Ishikawa (cell line): ENCODE results near the gene SOCS3.

Source experiments
- CEBPB ChIP-seq: IDR thresholded peaks from 2 replicates; pipeline ENCODE4 v1.6.1; 2012
- CREB1 ChIP-seq: IDR thresholded peaks from 2 replicates; pipeline ENCODE4 v1.6.1; 2012; ENCODE audit warnings: low read depth
- EGR1 ChIP-seq: IDR thresholded peaks from 2 replicates; pipeline ENCODE4 v1.6.1; 2012
- EP300 ChIP-seq: IDR thresholded peaks from 2 replicates; pipeline ENCODE4 v1.6.1; 2012; ENCODE audit warnings: borderline replicate concordance
- FOXM1 ChIP-seq: IDR thresholded peaks from 2 replicates; pipeline ENCODE4 v1.6.1; 2012; ENCODE audit warnings: low read depth, borderline replicate concordance
- MAX ChIP-seq: IDR thresholded peaks from 2 replicates; pipeline ENCODE4 v1.6.1; 2012
- NFIC ChIP-seq: IDR thresholded peaks from 2 replicates; pipeline ENCODE4 v1.6.1; 2012
- RAD21 ChIP-seq: IDR thresholded peaks from 2 replicates; pipeline ENCODE4 v1.6.1; 2012; ENCODE audit warnings: low read depth
- TAF1 ChIP-seq: IDR thresholded peaks from 2 replicates; pipeline ENCODE4 v1.6.1; 2012; ENCODE audit warnings: low read depth, mild to moderate bottlenecking
- TCF12 ChIP-seq: IDR thresholded peaks from 2 replicates; pipeline ENCODE4 v1.6.1; 2012; ENCODE audit warnings: low read depth
- TEAD4 ChIP-seq: IDR thresholded peaks from 2 replicates; pipeline ENCODE4 v1.6.1; 2012
- USF1 ChIP-seq: IDR thresholded peaks from 2 replicates; pipeline ENCODE4 v1.6.1; 2012
- YY1 ChIP-seq: IDR thresholded peaks from 2 replicates; pipeline ENCODE4 v1.6.1; 2012; ENCODE audit warnings: low read depth
- ZBTB7A ChIP-seq: IDR thresholded peaks from 2 replicates; pipeline ENCODE4 v1.6.1; 2012; ENCODE audit warnings: low read depth
- TF ChIP-seq, protein P1 (sequence below): IDR thresholded peaks from 2 replicates; pipeline ENCODE4 v1.6.1; 2012; ENCODE audit warnings: low read depth, mild to moderate bottlenecking

The SOCS3 gene

GRCh38 chr17:78347453-78347852 lies 12.4 kb downstream of the SOCS3 start:
- TF ChIP-seq ZBTB7A: no peak
- TF ChIP-seq EP300: no peak
- TF ChIP-seq NFIC: no peak
- TF ChIP-seq USF1: no peak
- TF ChIP-seq RAD21: no peak
- TF ChIP-seq CREB1: no peak
- no peak for TF ChIP-seq TCF12
- no peak for TF ChIP-seq FOXM1

- TF ChIP-seq NFIC: no peak
These were observed 13.1 kb downstream of the SOCS3 start for GRCh38 chr17:78346605-78347250.

DNA sequence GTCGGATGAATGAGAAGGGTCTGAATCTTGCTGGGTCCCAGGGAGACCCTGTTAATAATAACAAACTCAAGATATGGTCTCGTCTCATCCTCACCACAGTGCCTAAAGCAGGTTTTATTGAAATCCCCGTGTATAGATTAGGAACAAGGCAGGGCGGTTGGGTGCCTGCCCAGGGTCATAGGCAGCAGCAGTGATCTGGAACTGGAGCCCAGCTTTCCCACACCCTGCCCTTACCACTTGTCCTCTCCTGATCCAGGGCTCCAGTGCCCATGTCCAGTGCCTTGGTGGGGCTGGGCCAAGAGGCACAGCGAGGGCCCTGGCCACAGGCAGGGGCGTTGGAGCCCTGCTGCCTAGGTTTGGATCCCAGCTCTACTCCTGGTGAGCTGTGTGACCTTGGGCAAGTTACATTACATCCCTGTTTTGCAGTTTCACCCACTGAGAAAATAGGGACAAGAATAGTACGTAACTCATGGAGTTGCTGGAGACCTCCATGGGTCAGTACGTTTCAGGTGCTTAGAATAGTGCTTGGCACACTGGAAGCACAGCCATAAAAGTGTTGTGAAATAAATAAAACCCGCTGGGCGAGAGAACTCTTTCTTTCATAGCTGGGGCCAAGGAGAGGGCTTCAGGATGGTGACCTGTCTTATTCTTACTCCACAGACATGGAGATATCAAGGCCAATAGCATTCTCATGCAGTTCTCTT lies 13.9 kb downstream of the SOCS3 start:
- TF ChIP-seq YY1: no peak
- no peak for TF ChIP-seq CEBPB
- TF ChIP-seq TAF1: no peak
- TF ChIP-seq RAD21: no peak
- no peak for TF ChIP-seq USF1
- no peak for TF ChIP-seq MAX
- no peak for TF ChIP-seq NFIC
- TF ChIP-seq, protein P1, sequence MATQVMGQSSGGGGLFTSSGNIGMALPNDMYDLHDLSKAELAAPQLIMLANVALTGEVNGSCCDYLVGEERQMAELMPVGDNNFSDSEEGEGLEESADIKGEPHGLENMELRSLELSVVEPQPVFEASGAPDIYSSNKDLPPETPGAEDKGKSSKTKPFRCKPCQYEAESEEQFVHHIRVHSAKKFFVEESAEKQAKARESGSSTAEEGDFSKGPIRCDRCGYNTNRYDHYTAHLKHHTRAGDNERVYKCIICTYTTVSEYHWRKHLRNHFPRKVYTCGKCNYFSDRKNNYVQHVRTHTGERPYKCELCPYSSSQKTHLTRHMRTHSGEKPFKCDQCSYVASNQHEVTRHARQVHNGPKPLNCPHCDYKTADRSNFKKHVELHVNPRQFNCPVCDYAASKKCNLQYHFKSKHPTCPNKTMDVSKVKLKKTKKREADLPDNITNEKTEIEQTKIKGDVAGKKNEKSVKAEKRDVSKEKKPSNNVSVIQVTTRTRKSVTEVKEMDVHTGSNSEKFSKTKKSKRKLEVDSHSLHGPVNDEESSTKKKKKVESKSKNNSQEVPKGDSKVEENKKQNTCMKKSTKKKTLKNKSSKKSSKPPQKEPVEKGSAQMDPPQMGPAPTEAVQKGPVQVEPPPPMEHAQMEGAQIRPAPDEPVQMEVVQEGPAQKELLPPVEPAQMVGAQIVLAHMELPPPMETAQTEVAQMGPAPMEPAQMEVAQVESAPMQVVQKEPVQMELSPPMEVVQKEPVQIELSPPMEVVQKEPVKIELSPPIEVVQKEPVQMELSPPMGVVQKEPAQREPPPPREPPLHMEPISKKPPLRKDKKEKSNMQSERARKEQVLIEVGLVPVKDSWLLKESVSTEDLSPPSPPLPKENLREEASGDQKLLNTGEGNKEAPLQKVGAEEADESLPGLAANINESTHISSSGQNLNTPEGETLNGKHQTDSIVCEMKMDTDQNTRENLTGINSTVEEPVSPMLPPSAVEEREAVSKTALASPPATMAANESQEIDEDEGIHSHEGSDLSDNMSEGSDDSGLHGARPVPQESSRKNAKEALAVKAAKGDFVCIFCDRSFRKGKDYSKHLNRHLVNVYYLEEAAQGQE: no peak
- TF ChIP-seq FOXM1: no peak
- TF ChIP-seq TCF12: no peak
- no peak for TF ChIP-seq CREB1
- no peak for TF ChIP-seq TEAD4
- TF ChIP-seq EGR1: no peak
- TF ChIP-seq EP300: no peak
- TF ChIP-seq ZBTB7A: no peak

GRCh38 chr17:78345172-78345571 lies 14.7 kb downstream of the SOCS3 start:
- TF ChIP-seq EGR1 (no peak), USF1 (no peak), NFIC (no peak), TEAD4 (no peak), TCF12 (no peak), CREB1 (no peak), TAF1 (no peak), YY1 (no peak), ZBTB7A (no peak), RAD21 (no peak), MAX (no peak), FOXM1 (no peak)
- TF ChIP-seq, protein P1: no peak

DNA sequence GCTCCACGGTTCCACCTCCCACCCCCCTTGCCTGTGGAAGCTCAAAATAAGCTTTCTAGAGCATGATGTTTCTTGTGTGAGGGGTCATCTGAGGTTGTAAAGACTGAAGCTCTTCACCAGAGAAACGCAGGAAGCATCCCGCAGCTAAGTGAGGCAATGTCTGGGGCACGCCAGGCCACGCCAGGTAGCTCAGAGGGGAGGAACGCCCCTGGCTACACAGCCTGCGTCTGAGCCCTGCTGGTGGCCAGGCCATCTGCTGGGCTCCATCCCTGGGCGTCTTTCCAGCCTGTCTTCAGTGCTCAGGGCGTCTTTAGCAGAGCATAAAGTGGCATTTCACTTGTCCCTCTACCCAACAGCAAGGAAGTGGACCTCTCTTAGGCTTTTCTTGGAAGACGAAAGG lies 15.2 kb downstream of the SOCS3 start:
- TF ChIP-seq YY1 (no peak), TCF12 (no peak), FOXM1 (no peak), ZBTB7A (no peak), EGR1 (no peak), CREB1 (no peak), EP300 (no peak), TAF1 (no peak), RAD21 (no peak), USF1 (no peak), TEAD4 (no peak)
- TF ChIP-seq, protein P1: no peak
